K562 (cell line): Measurements from ENCODE around the gene SLC10A1. TPM values are rescaled to one million over a fixed set of nuclear protein-coding genes. Genes with fewer than 3 reads are reported as not detected.

Source experiments
- ATAC-seq: fragments of 200-7000 bp; cut with Tn5 transposase; 3 replicates; pipeline ENCODE4 v1.9.1; 2020; ENCODE audit warnings: moderate library complexity
- BruUV-seq: library from RNA; stranded (reverse); fragments of 400-500 nt; replicated peaks from 2 replicates; lab custom pipeline; 2021; lab: Mats Ljungman, UMichigan
- CTCF ChIA-PET: fragments of 300-600 bp; formaldehyde crosslinking; extraction: SDS; loops from one replicate; lab custom pipeline; 2021; ENCODE audit warnings: low intra/inter-chr PET ratio; lab: Yijun Ruan, JAX
- POLR2A ChIA-PET: fragments of 300-600, 350-650 bp; sonication (Branson Sonifier 250); formaldehyde crosslinking; extraction: SDS; loops from one replicate; lab custom pipeline; 2021; ENCODE audit warnings: antibody characterized with exemption, inconsistent platforms; lab: Yijun Ruan, JAX
- DNase-seq, 4 experiments: peaks; one replicate each; pipeline versions ENCODE4 v3.0.0 to v3.0.0-alpha.2; 2011 to 2018; ENCODE audit warnings: low spot score in 3 of 4, mixed read lengths in 3 of 4; ENCODE audit errors: extremely low read depth in 1 of 4
- FAIRE-seq: peaks from 2 replicates; lab custom pipeline; 2011; peaks lifted over from hg19 to GRCh38; lab: Jason Lieb, UNC
- H2AFZ ChIP-seq: 2 replicates; pipeline ENCODE4 v1.6.0; 2011; ENCODE audit warnings: low read depth, low read length, control low read depth, inconsistent platforms
- H3K27ac ChIP-seq: fragments of 200-600 bp; 3 replicates; pipeline ENCODE4 v1.8.0; 2011; ENCODE audit warnings: low read depth, mild to moderate bottlenecking, control low read depth, inconsistent platforms, low read length, moderate library complexity, mixed read lengths; ENCODE audit errors: extremely low read depth
- H3K27me3 ChIP-seq, 2 experiments: fragments of 300-600 bp in 1 of 2; 2 replicates in 1 of 2; 3 replicates in 1 of 2; pipeline versions ENCODE4 v1.6.0 to v1.8.0; 2011; ENCODE audit warnings: inconsistent platforms in 2 of 2, low read length in 2 of 2, mild to moderate bottlenecking in 1 of 2, mixed read lengths in 1 of 2, moderate library complexity in 1 of 2; ENCODE audit not compliant: control insufficient read depth in 2 of 2, insufficient read depth in 2 of 2
- H3K36me3 ChIP-seq: fragments of 300-600 bp; 3 replicates; pipeline ENCODE4 v1.8.0; 2011; ENCODE audit warnings: mild to moderate bottlenecking, low read length, inconsistent platforms; ENCODE audit not compliant: control insufficient read depth, insufficient read depth
- H3K4me1 ChIP-seq, 2 experiments: fragments of 200-600 bp in 1 of 2; replicated peaks in 1 of 2; 2 replicates in 1 of 2; 3 replicates in 1 of 2; pipeline versions ENCODE4 v1.5.1 to v1.8.0; 2011; ENCODE audit warnings: inconsistent platforms in 2 of 2, low read length in 2 of 2, mild to moderate bottlenecking in 1 of 2, mixed read lengths in 1 of 2, moderate library complexity in 1 of 2; ENCODE audit not compliant: control insufficient read depth in 2 of 2, insufficient read depth in 2 of 2
- H3K4me2 ChIP-seq: 2 replicates; pipeline ENCODE4 v1.6.1; 2011; ENCODE audit warnings: low read length, control low read depth, inconsistent platforms, mixed read lengths; ENCODE audit not compliant: insufficient read depth
- H3K4me3 ChIP-seq: fragments of 200-600 bp; sonication (generic), shearing (Covaris generic); 2 replicates; pipeline ENCODE4 v1.5.1; 2016; ENCODE audit warnings: control low read depth, inconsistent platforms
- H3K79me2 ChIP-seq: fragments of 200-600 bp; 3 replicates; pipeline ENCODE4 v1.8.0; 2011; ENCODE audit warnings: low read length, inconsistent platforms; ENCODE audit not compliant: control insufficient read depth, insufficient read depth
- H3K9ac ChIP-seq, 2 experiments: 2 replicates each; pipeline versions ENCODE4 v1.6.0 to v1.6.1; 2011; ENCODE audit warnings: low read depth in 2 of 2, low read length in 2 of 2, control low read depth in 1 of 2, inconsistent platforms in 1 of 2, mild to moderate bottlenecking in 1 of 2, mixed read lengths in 1 of 2; ENCODE audit not compliant: insufficient read depth in 1 of 2
- H3K9me1 ChIP-seq: one replicate; pipeline ENCODE4 v1.6.0; 2011; ENCODE audit warnings: inconsistent platforms, mild to moderate bottlenecking, low read length, moderate library complexity; ENCODE audit not compliant: control insufficient read depth, insufficient read depth
- H3K9me3 ChIP-seq: replicated peaks from 2 replicates; pipeline ENCODE4 v1.5.1; 2011; ENCODE audit warnings: low read depth, low read length, inconsistent platforms; ENCODE audit not compliant: control insufficient read depth, insufficient read depth
- H4K20me1 ChIP-seq: replicated peaks from 2 replicates; pipeline ENCODE4 v1.6.1; 2011; ENCODE audit warnings: low read length, inconsistent platforms, mixed read lengths; ENCODE audit not compliant: control insufficient read depth, insufficient read depth
- ARID3B ChIP-seq: fragments of 250-450 bp; sonication (Bioruptor Pico); IDR thresholded peaks from 2 replicates; pipeline ENCODE4 v1.4.0; 2020; ENCODE audit warnings: borderline replicate concordance
- ATF1 ChIP-seq, 2 experiments: fragments of 450-650 bp in 1 of 2; IDR thresholded peaks; 2 replicates each; pipeline ENCODE4 v1.6.1; 2016; ENCODE audit warnings: missing compliant biosample characterization in 1 of 2, missing genetic modification characterization in 1 of 2
- ETS2 ChIP-seq: IDR thresholded peaks from 2 replicates; pipeline ENCODE4 v1.6.1; 2016; ENCODE audit warnings: borderline replicate concordance, missing genetic modification characterization, mild to moderate bottlenecking, moderate library complexity, missing compliant biosample characterization; ENCODE audit not compliant: poor library complexity, severe bottlenecking
- GABPB2 ChIP-seq: fragments of 250-450 bp; sonication (Bioruptor Pico); conservative IDR thresholded peaks from 2 replicates; pipeline ENCODE4 v1.5.1; 2021; ENCODE audit warnings: mild to moderate bottlenecking
- HNRNPL ChIP-seq: fragments of 200-400 bp; formaldehyde crosslinking; IDR thresholded peaks from 2 replicates; pipeline ENCODE4 v1.6.1; 2017; ENCODE audit warnings: low read depth, mild to moderate bottlenecking, low read length
- RAD51 ChIP-seq: fragments of 450-650 bp; IDR thresholded peaks from 2 replicates; pipeline ENCODE4 v1.7.1; 2016; ENCODE audit warnings: low read depth, mild to moderate bottlenecking, borderline replicate concordance
- TCFL5 ChIP-seq: fragments of 250-450 bp; sonication (Bioruptor Pico); conservative IDR thresholded peaks from 2 replicates; pipeline ENCODE4 v1.6.1; 2021; ENCODE audit warnings: mild to moderate bottlenecking, moderate library complexity, matching md5 sums
- TFE3 ChIP-seq: fragments of 450-650 bp; formaldehyde crosslinking; IDR thresholded peaks from 2 replicates; pipeline ENCODE4 v1.4.0; 2020; ENCODE audit warnings: mild to moderate bottlenecking, mixed read lengths
- TRIM28 ChIP-seq: fragments of 450-650 bp; IDR thresholded peaks from 2 replicates; pipeline ENCODE4 v1.6.1; 2017
- ZBTB34 ChIP-seq: fragments of 250-450 bp; sonication (Bioruptor Pico); IDR thresholded peaks from 2 replicates; pipeline ENCODE4 v1.8.0; 2021; ENCODE audit warnings: mild to moderate bottlenecking, moderate library complexity
- ZNF507 ChIP-seq: conservative IDR thresholded peaks from 2 replicates; pipeline ENCODE4 v1.6.1; 2017; ENCODE audit warnings: missing genetic modification characterization, missing compliant biosample characterization
- WGBS: fragments of 100-300 bp; shearing (Covaris generic); methylation state at CpG from one replicate; pipeline ENCODE4 v1.1.6; 2016; ENCODE audit warnings: low coverage, mixed read lengths; ENCODE audit not compliant: insufficient coverage; ENCODE audit errors: missing lambda C conversion rate; 5-methylcytosine and 5-hydroxymethylcytosine counted together
- in situ Hi-C: fragments of 300-500 bp; cut with MboI; formaldehyde crosslinking; loops from 4 replicates; pipeline ENCODE4 v1.15.0; 2018; ENCODE audit warnings: inconsistent platforms, mixed read lengths
- intact Hi-C: fragments of 100-400 bp; cut with micrococcal nuclease; formaldehyde crosslinking; loops from 2 replicates; pipeline ENCODE4 v1.14.2; 2022
- polyA plus RNA-seq, 8 experiments: library from polyadenylated mRNA; depleted of rRNA in 4 of 8; stranded (reverse) in 5 of 8; unstranded in 3 of 8; fragments of >200 nt; fragmentation: Nextera tagmentation in 2 of 8; fragmentation: Illumina TruSeq in 1 of 8; extraction: Ambion mirVana in 2 of 8; extraction: Trizol in 1 of 8; gene quantifications; 2 replicates each; pipeline versions ENCODE4 v1.2.1 to v1.2.3, GENCODE V29; 2011 to 2014; ENCODE audit warnings: inconsistent platforms in 1 of 8, missing spikeins in 1 of 8
- total RNA-seq, 7 experiments: library from RNA; depleted of rRNA in 6 of 7; stranded (reverse); fragments of >200 nt in 6 of 7; fragmentation: Illumina TruSeq in 2 of 7; extraction: Trizol in 2 of 7; gene quantifications; 2 replicates each; pipeline versions ENCODE4 v1.2.1 to v1.2.3, GENCODE V29; 2011 to 2021; ENCODE audit warnings: low replicate concordance in 1 of 7
- TF ChIP-seq, protein P1 (sequence below), 2 experiments: IDR thresholded peaks; 2 replicates each; pipeline ENCODE4 v1.6.1; 2012; ENCODE audit warnings: improper control_type of control experiment in 2 of 2, low read depth in 2 of 2, low read length in 2 of 2, borderline replicate concordance in 1 of 2

SLC10A1 gene
- total and polyA plus RNA-seq, 9 of the 15 experiments (the other 6 are each of a cell fraction or from before 2014, with no cell fraction given), result not detected

- no peak for TF ChIP-seq ZBTB34 (CRISPR knock-in tag)
- TF ChIP-seq RAD51, result no peak
- TF ChIP-seq TFE3, result no peak
Measured at GRCh38 chr14:69845050-69845581, 48.1 kb upstream of the SLC10A1 start (continued).

GRCh38 chr14:69844171-69844570, 47.1 kb upstream of the SLC10A1 start:
- Histone ChIP-seq H3K79me2 (no peaks in the 10 kb centered on the region), H3K4me1 (no peaks in the 10 kb centered on the region), H3K4me3 (no peak overlapping the region), H3K9me1 (no peaks in the 10 kb centered on the region), H4K20me1 (no peaks in the 10 kb centered on the region), H3K9ac (no peak overlapping the region), H3K27ac (no peak overlapping the region), H3K36me3 (no peaks in the 10 kb centered on the region), H3K4me2 (no peak overlapping the region), H3K9me3 (no peaks in the 10 kb centered on the region), H2AFZ (no peak overlapping the region), H3K27me3 (peaks cover 4 to 11% of the 10 kb centered on the region in 2 experiments; a peak in 3 of 5 replicates)
- ChIA-PET CTCF (no interaction called here), POLR2A (no interaction called here)
- FAIRE-seq (no peak), ATAC-seq (no peak), DNase-seq (no peak)
- BruUV-seq, result no TSS peak
- no peak for TF ChIP-seq TRIM28
- TF ChIP-seq, protein P1, sequence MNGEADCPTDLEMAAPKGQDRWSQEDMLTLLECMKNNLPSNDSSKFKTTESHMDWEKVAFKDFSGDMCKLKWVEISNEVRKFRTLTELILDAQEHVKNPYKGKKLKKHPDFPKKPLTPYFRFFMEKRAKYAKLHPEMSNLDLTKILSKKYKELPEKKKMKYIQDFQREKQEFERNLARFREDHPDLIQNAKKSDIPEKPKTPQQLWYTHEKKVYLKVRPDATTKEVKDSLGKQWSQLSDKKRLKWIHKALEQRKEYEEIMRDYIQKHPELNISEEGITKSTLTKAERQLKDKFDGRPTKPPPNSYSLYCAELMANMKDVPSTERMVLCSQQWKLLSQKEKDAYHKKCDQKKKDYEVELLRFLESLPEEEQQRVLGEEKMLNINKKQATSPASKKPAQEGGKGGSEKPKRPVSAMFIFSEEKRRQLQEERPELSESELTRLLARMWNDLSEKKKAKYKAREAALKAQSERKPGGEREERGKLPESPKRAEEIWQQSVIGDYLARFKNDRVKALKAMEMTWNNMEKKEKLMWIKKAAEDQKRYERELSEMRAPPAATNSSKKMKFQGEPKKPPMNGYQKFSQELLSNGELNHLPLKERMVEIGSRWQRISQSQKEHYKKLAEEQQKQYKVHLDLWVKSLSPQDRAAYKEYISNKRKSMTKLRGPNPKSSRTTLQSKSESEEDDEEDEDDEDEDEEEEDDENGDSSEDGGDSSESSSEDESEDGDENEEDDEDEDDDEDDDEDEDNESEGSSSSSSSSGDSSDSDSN (IDR thresholded peaks at IDR 0.05; ENCODE audit: borderline replicate concordance in 1 of 2, low read depth in 2 of 2, low read length in 2 of 2), result no peak
- no peak for TF ChIP-seq HNRNPL
- TF ChIP-seq ETS2, result no peak
- no peak for TF ChIP-seq ARID3B (CRISPR knock-in tag)
- no peak for TF ChIP-seq ZNF507 (tag)
- TF ChIP-seq TCFL5 (CRISPR knock-in tag), result no peak
- TF ChIP-seq GABPB2 (CRISPR knock-in tag), result no peak
- no peak for TF ChIP-seq ATF1 (CRISPR knock-in tag; IDR thresholded peaks at IDR 0.05)
- no peak for TF ChIP-seq ATF1 (tag; IDR thresholded peaks at IDR 0.05)
- 33% methylated on average over 1 of the region's 2 CpGs for WGBS
- intact Hi-C loops (no loop called here), in situ Hi-C loops (no loop called here)
